Naive B cell (primary cell): ENCODE data around the gene EHD4. TPM values are rescaled to one million over a fixed set of nuclear protein-coding genes. Genes with fewer than 3 reads are reported as not detected.
A peak's percentile ranks its signal among the peaks of the same experiment; 100 is the strongest.

Experiments used
- ATAC-seq, 2 donors: fragments of 150-1000 bp; cut with Tn5 transposase; 2 replicates each; pipeline ENCODE4 v1.10.0; 2021; ENCODE audit warnings: low read depth in 2 of 2, mild to moderate bottlenecking in 2 of 2, moderate library complexity in 2 of 2
- DNase-seq: peaks from one replicate; pipeline ENCODE4 v3.0.0; 2022
- H3K27ac Mint-ChIP-seq, 6 donors: one replicate each; pipeline ENCODE4 v1.8.0; 2020 to 2022; ENCODE audit warnings: mild to moderate bottlenecking in 6 of 6, mixed read lengths in 6 of 6, moderate library complexity in 5 of 6, inconsistent platforms in 2 of 6
- H3K27me3 Mint-ChIP-seq, 3 donors: one replicate each; pipeline ENCODE4 v1.8.0; 2021 to 2022; ENCODE audit warnings: mixed read lengths in 3 of 3, mild to moderate bottlenecking in 1 of 3
- H3K36me3 Mint-ChIP-seq, 2 donors: one replicate each; pipeline ENCODE4 v1.8.0; 2020 to 2022; ENCODE audit warnings: mixed read lengths in 2 of 2, inconsistent platforms in 1 of 2, mild to moderate bottlenecking in 1 of 2
- H3K4me1 Mint-ChIP-seq, 3 donors: one replicate each; pipeline ENCODE4 v1.8.0; 2020 to 2022; ENCODE audit warnings: mixed read lengths in 3 of 3, inconsistent platforms in 1 of 3, mild to moderate bottlenecking in 1 of 3, moderate library complexity in 1 of 3
- H3K4me3 Mint-ChIP-seq, 8 donors: one replicate each; pipeline ENCODE4 v1.8.0; 2020 to 2022; ENCODE audit warnings: mild to moderate bottlenecking in 8 of 8, mixed read lengths in 8 of 8, moderate library complexity in 8 of 8, inconsistent platforms in 2 of 8
- H3K9me3 Mint-ChIP-seq, 7 donors: one replicate each; pipeline ENCODE4 v1.8.0; 2020 to 2022; ENCODE audit warnings: mixed read lengths in 7 of 7, mild to moderate bottlenecking in 5 of 7, inconsistent platforms in 2 of 7, moderate library complexity in 1 of 7
- polyA plus RNA-seq, 6 donors: library from polyadenylated mRNA; unstranded; fragments of 300-500 nt; fragmentation: Illumina TruSeq; gene quantifications; one replicate each; pipeline ENCODE4 v1.2.3, GENCODE V29; 2021; ENCODE audit warnings: low read depth in 6 of 6

Gene EHD4
- polyA plus RNA-seq, 6 donors from 2014 or later = 4.1 to 9.2 (median 6.9) TPM

DNA sequence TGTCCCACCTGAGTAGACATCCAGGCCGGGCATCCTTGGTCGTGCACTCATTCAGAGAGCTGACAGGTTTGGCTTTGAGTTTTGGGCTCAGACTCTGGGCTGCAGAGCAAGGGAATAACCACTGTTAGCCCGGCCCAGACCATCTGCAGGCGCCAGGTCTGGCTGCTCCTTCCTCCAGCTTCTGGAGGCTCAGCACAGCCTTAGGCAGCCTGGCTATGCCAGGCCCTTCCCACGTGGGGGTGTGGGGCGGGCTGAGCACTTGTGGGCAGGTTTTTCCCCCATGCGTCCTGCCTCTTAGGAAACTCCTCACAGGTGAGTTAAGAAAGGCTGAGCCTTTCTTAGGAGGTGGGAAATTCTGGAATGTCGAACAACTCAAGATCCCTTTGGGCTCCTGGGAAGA is 122.5 kb downstream of the EHD4 start:
- ATAC-seq (no peak), DNase-seq (no peak)
- Mint-ChIP-seq H3K4me3 (no peak overlapping the region), H3K4me1 (peaks cover 5 to 11% (median 8%) of the 10 kb centered on the region in 3 donors), H3K9me3 (no peaks in the 10 kb centered on the region), H3K27ac (no peak overlapping the region), H3K27me3 (peaks cover 0 to 6% (median 0%) of the 10 kb centered on the region in 3 donors), H3K36me3 (peaks cover 0 to 14% of the 10 kb centered on the region in 2 donors)

DNA sequence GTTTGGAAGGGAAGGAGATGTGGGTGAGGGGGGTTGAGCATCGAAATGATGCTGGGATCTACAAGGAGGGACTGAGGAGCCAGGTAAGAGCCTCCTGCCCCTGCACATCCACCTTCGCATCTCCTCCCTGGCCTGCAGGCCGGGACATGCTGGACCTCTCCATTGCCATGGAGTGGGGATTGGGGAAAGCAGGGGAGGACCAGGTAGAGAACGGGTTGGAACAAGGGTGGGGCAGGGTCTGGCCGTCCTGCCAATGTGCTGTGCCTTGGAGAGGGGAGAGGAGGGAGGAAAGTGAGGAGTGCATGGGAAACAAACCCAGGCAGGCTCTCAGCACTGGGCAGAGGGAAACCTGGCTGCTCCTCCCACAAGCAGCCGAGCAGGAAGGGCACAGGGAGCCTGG is 123.2 kb downstream of the EHD4 start:
- Mint-ChIP-seq H3K4me1 (peaks cover 5 to 11% (median 8%) of the 10 kb centered on the region in 3 donors), H3K4me3 (no peak overlapping the region), H3K36me3 (peaks cover 0 to 14% of the 10 kb centered on the region in 2 donors), H3K27ac (peak overlapping the region in 2 of 6 donors; percentile 52 to 84), H3K9me3 (no peaks in the 10 kb centered on the region), H3K27me3 (peaks cover 0 to 6% (median 0%) of the 10 kb centered on the region in 3 donors)
- ATAC-seq = no peak
- no peak for DNase-seq

DNA sequence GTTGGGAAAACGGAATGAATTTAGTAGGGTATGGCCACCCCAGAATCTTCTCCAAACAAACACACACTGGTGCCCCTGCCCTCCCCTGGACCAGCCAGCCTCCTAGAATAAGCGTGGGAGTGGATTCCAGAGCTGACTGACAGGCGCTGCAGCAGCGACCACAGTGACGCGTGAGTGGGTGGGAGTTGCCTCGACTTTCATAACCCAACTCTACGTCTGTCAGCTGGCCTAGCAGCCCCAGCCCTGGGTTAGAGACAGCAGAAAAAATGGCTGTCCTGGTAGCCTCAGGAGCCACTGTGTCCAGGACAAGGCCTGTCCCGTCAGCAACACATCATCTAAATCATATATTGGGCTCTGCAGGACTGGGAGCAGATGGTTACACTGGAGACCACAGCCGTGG is 123.7 kb downstream of the EHD4 start:
- Mint-ChIP-seq H3K4me3 (no peak overlapping the region), H3K27me3 (peaks cover 0 to 6% (median 0%) of the 10 kb centered on the region in 3 donors), H3K36me3 (peaks cover 0 to 14% of the 10 kb centered on the region in 2 donors), H3K4me1 (peaks cover 5 to 11% (median 8%) of the 10 kb centered on the region in 3 donors), H3K27ac (peak overlapping the region in 1 of 6 donors; percentile 77), H3K9me3 (no peaks in the 10 kb centered on the region)
- no peak for ATAC-seq
- DNase-seq = no peak

DNA sequence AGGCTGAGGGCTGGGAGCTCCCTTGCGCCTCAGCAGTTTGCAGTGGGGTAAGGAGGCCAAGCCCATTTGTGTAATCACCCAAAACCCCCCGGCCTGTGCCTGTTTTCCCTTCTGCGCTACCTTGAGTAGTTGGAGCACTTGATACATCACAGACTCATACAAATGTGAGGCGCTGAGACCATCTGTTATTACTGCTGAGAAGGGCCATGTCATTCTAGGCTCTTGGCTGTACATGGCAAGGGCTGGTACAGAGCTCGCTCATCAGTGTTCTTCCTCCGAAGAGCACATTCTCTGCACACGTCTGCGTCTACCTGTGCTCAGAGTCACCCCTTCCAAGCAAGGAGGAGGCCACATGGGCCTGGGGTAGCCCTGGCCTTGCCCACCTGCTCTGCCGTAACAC is 124.4 kb downstream of the EHD4 start:
- DNase-seq (no peak), ATAC-seq (no peak)
- Mint-ChIP-seq H3K4me3 (no peak overlapping the region), H3K27me3 (peaks cover 0 to 6% (median 0%) of the 10 kb centered on the region in 3 donors), H3K27ac (no peak overlapping the region), H3K36me3 (peaks cover 0 to 14% of the 10 kb centered on the region in 2 donors), H3K4me1 (peaks cover 5 to 11% (median 8%) of the 10 kb centered on the region in 3 donors), H3K9me3 (no peaks in the 10 kb centered on the region)

- Mint-ChIP-seq H3K4me1 (peaks cover 5 to 11% (median 8%) of the 10 kb centered on the region in 3 donors), H3K27me3 (peaks cover 0 to 6% (median 0%) of the 10 kb centered on the region in 3 donors), H3K27ac (no peak overlapping the region), H3K4me3 (no peak overlapping the region), H3K9me3 (no peaks in the 10 kb centered on the region), H3K36me3 (peaks cover 0 to 14% of the 10 kb centered on the region in 2 donors)
- no peak for ATAC-seq
- DNase-seq = no peak
These were observed 125.2 kb downstream of the EHD4 start for GRCh38 chr15:41847206-41847605.

Other genes starting within 250 kb of the EHD4 start
- 1 to 10 TPM in 5 of 6 donors, not detected in 1; 1.6 to 5.5 (median 2.2) TPM for gene MAPKBP1, start 198.1 kb downstream of the EHD4 start, polyA plus RNA-seq
- gene JMJD7, start 144.5 kb downstream of the EHD4 start, polyA plus RNA-seq = 10 to 100 TPM; 11.3 to 32.6 (median 14.3) TPM
- gene PLA2G4B, start 133.7 kb downstream of the EHD4 start, polyA plus RNA-seq = 1 to 10 TPM in 1 of 6 donors, under 1 TPM in 3, not detected in 2; 0.45 to 1.5 (median 0.48) TPM
- gene SPTBN5, start 78.5 kb downstream of the EHD4 start, polyA plus RNA-seq = not detected
- not detected for gene PLA2G4E, start 48.5 kb upstream of the EHD4 start, polyA plus RNA-seq
- gene PLA2G4D, start 122.0 kb upstream of the EHD4 start, polyA plus RNA-seq = not detected
- gene PLA2G4F, start 184.1 kb upstream of the EHD4 start, polyA plus RNA-seq = not detected
- 10 to 100 TPM; 14.9 to 42.7 (median 28.9) TPM for gene VPS39, start 235.7 kb upstream of the EHD4 start, polyA plus RNA-seq